Ovary (tissue), 9 donors: ENCODE measurements around the gene PRRC2A. TPM values are rescaled to one million over a fixed set of nuclear protein-coding genes. Genes with fewer than 3 reads are reported as not detected.

Experiments used
- DNase-seq, 5 donors: peaks; one replicate each; pipeline ENCODE4 v3.0.0-alpha.2; 2019 to 2020
- H3K27ac ChIP-seq, 2 donors: fragments of 200-600 bp; one replicate each; pipeline versions ENCODE4 v1.5.1 to v1.8.0; 2019 to 2022
- H3K27me3 ChIP-seq: fragments of 200-600 bp; one replicate; pipeline ENCODE4 v1.8.0; 2022
- H3K36me3 ChIP-seq: fragments of 200-600 bp; sonication (generic); one replicate; pipeline ENCODE4 v1.5.1; 2019
- H3K4me1 ChIP-seq: one replicate; pipeline ENCODE4 v1.8.1; 2013; ENCODE audit warnings: mild to moderate bottlenecking, moderate library complexity; ENCODE audit not compliant: insufficient read depth
- H3K4me3 ChIP-seq: fragments of 200-600 bp; sonication (generic); one replicate; pipeline ENCODE4 v1.5.1; 2017
- H3K9me3 ChIP-seq, 2 donors: fragments of 200-600 bp in 1 of 2; sonication (generic) in 1 of 2; one replicate each; pipeline versions ENCODE4 v1.5.1 to v1.8.1; 2013 to 2019; ENCODE audit warnings: mild to moderate bottlenecking in 1 of 2, moderate library complexity in 1 of 2
- EP300 ChIP-seq: sonication (generic); formaldehyde crosslinking; IDR thresholded peaks from one replicate; pipeline ENCODE4 v1.6.1; 2017; ENCODE audit warnings: antibody characterized with exemption
- POLR2A ChIP-seq: fragments of 450-650 bp; IDR thresholded peaks from one replicate; pipeline ENCODE4 v1.6.1; 2017; ENCODE audit warnings: antibody characterized with exemption, mild to moderate bottlenecking, moderate library complexity
- WGBS, 3 donors: extraction: QIAGEN DNeasy Blood & Tissue Kit in 1 of 3; methylation state at CpG; one replicate each; pipeline versions ENCODE4 v1.1.5 to v1.1.7; 2013 to 2017; 5-methylcytosine and 5-hydroxymethylcytosine counted together
- intact Hi-C, 4 donors: fragments of 100-400 bp; cut with DNase I; formaldehyde crosslinking; loops; one replicate each; pipeline versions ENCODE4 v1.11.0 to v1.15.1; 2022 to 2023
- polyA plus RNA-seq, 2 donors: library from polyadenylated mRNA; stranded (reverse); fragments of 200-250 nt in 1 of 2; fragments of 350-450 nt in 1 of 2; fragmentation: Illumina TruSeq in 1 of 2; extraction: RNeasy Lipid Tissue Mini Kit (QIAGEN cat#74804) in 1 of 2; gene quantifications; one replicate each; pipeline ENCODE4 v1.2.3, GENCODE V29; 2013 to 2014
- total RNA-seq, 7 donors: library from RNA; depleted of rRNA in 2 of 7; stranded (reverse); fragments of >200 nt in 2 of 7; fragmentation: NEBNext Ultra II Directional in 3 of 7; extraction: Animal tissue kit (Norgen Biotek cat#: 25700) in 3 of 7; gene quantifications; one replicate each; pipeline versions ENCODE4 v1.1.0 to v1.2.4, GENCODE V29; 2016 to 2023
- TF ChIP-seq, protein P1 (sequence below), 3 donors: fragments of 450-650 bp in 2 of 3; fragments of 200-600 bp in 1 of 3; IDR thresholded peaks; one replicate each; pipeline versions ENCODE4 v1.5.1 to v1.8.0; 2016 to 2022; ENCODE audit warnings: antibody characterized with exemption in 3 of 3, mild to moderate bottlenecking in 1 of 3
- donor health status: DM: no; HTN: no; CAD: no; lungs with moderate emphysema.
- donor health status: DM: no; HTN: no; CAD: no.
- donor health status: Bipolar disorder and iron deficiency.
- donor health status: DM: yes; HTN: yes; CAD: no.
- donor health status: DM: no; HTN: no; CAD: no.
- donor health status: DM: yes; HTN: yes; CAD: no.

The PRRC2A gene
- total and polyA plus RNA-seq, 9 donors, result 48.5 to 222 (median 179) TPM

DNA sequence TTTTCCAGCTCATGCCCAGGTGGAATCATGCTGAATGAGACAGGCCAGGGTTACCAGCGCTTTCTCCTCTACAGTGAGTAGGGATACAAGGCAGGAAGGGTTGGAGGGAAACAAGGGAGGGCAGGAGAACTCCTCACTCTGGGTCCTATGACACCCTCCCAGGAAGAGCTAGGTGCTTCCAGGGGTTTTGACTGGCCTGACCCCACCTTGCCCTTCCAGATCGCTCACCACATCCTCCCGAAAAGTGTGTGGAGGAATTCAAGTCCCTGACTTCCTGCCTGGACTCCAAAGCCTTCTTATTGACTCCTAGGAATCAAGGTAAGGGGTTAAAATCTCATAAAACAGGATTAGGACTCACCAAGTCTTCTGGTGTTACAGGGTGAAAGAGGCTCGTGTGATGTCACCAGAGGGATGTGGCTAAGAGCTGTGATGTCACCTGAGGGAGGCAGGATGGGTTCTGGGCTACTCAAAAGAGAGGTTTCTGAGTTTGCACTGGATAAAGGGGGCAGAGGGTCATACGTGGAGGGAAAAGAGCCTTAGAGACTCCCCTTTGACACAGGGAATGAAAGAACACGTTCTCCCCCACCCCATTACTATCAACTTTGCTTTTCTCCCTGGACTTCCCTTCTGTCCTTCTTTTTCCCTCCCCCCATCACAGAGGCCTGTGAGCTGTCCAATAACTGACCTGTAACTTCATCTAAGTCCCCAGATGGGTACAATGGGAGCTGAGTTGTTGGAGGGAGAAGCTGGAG lies 37.1 kb downstream of the PRRC2A start:
- peaks cover 16% of the 10 kb centered on the region for H3K4me1 ChIP-seq

DNA sequence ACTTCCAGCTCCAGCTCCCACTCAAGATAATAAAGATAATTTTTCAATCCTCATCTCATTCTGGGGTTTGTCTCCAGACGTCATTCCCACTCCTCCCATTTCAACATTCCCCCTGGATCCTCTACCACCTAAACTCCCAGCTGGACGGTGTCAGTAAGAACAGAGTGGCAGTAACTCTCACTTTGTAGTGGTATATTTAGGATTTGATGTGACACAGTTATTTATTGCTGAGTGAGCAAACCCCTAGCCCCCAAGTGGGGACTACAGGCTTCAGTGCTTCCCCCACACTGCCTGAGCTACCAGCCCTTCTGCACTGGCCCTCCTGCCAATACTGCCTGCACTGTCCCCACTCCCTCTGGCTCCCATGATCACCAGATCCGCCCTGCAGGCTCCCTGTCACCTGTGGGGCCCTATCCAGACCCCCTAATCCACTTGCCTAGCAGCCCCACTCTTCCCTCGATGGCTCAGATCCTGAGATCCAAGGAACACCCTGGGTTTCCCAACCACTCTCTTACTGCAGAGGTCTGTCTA lies 37.7 kb downstream of the PRRC2A start:
- Histone ChIP-seq H3K27me3 (no peaks in the 10 kb centered on the region), H3K4me1 (peaks cover 20% of the 10 kb centered on the region), H3K36me3 (no peaks in the 10 kb centered on the region), H3K9me3 (no peaks in the 10 kb centered on the region), H3K4me3 (no peak overlapping the region), H3K27ac (no peak overlapping the region)
- DNase-seq, result no peak
- intact Hi-C loops, result no loop called here
- WGBS, 3 donors, result 70 to 75% (median 72%) methylated on average over 4 of the region's 4 CpGs
- TF ChIP-seq POLR2A, result no peak
- TF ChIP-seq, protein P1, sequence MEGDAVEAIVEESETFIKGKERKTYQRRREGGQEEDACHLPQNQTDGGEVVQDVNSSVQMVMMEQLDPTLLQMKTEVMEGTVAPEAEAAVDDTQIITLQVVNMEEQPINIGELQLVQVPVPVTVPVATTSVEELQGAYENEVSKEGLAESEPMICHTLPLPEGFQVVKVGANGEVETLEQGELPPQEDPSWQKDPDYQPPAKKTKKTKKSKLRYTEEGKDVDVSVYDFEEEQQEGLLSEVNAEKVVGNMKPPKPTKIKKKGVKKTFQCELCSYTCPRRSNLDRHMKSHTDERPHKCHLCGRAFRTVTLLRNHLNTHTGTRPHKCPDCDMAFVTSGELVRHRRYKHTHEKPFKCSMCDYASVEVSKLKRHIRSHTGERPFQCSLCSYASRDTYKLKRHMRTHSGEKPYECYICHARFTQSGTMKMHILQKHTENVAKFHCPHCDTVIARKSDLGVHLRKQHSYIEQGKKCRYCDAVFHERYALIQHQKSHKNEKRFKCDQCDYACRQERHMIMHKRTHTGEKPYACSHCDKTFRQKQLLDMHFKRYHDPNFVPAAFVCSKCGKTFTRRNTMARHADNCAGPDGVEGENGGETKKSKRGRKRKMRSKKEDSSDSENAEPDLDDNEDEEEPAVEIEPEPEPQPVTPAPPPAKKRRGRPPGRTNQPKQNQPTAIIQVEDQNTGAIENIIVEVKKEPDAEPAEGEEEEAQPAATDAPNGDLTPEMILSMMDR (IDR thresholded peaks at IDR 0.05), result no peak
- no peak for TF ChIP-seq EP300

More for the DNA sequence above, 37.1 kb downstream of the PRRC2A start:
- intact Hi-C loops, result no loop called here
- 69 to 73% (median 71%) methylated on average over 6 of the region's 6 CpGs for WGBS, 3 donors
- no peaks in the 10 kb centered on the region for H3K27me3 ChIP-seq
- no peak overlapping the region for H3K4me3 ChIP-seq
- no peaks in the 10 kb centered on the region for H3K9me3 ChIP-seq
- no peak for DNase-seq
- H3K36me3 ChIP-seq, result no peaks in the 10 kb centered on the region
- no peak for TF ChIP-seq POLR2A
- TF ChIP-seq, protein P1 (IDR thresholded peaks at IDR 0.05), result no peak
- no peak for TF ChIP-seq EP300
- H3K27ac ChIP-seq, result no peak overlapping the region

DNA sequence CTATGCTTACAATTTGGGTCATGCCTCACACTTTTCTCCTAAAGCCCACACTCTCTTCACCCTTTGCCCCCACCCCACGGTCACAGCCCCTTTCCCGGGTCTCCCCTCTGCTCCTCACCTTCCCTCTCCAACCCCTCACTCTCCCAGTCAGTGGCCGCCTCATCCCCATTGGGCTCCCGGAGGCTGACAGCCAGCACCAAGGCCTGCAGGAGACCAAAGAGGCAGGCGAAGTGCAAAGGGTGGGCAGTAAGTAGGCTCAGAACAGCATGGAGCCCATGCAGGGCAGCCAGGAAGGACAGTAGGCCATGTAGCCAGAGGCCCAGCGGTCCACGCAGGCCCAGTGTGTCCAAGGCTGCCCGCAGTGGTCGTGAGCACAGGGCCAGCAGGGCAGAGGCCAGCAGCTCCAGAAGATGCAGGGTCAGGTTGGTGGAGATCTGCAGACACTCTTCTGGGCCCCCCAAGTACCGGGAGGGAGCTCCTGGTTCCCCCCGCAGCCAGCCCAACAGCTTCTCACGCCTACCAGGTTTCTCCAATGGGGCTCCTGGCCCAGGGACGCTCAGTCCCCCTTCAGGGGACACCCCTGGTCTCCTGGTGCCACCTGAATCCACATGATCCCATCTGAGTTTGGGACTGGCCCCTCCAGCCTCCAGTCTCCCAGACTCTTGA lies 38.6 kb downstream of the PRRC2A start:
- H3K27me3 ChIP-seq, result no peaks in the 10 kb centered on the region
- TF ChIP-seq EP300, result no peak
- TF ChIP-seq POLR2A, result no peak
- TF ChIP-seq, protein P1 (IDR thresholded peaks at IDR 0.05), result no peak
- H3K27ac ChIP-seq, result peak overlapping the region; percentile 27 to 55
- H3K4me3 ChIP-seq, result peak overlapping the region; percentile 86
- 70 to 76% (median 74%) methylated on average over 13 of the region's 13 CpGs for WGBS, 3 donors
- no peak for DNase-seq
- H3K4me1 ChIP-seq, result peaks cover 23% of the 10 kb centered on the region
- intact Hi-C loops, result no loop called here
- H3K9me3 ChIP-seq, result no peaks in the 10 kb centered on the region
- no peaks in the 10 kb centered on the region for H3K36me3 ChIP-seq

DNA sequence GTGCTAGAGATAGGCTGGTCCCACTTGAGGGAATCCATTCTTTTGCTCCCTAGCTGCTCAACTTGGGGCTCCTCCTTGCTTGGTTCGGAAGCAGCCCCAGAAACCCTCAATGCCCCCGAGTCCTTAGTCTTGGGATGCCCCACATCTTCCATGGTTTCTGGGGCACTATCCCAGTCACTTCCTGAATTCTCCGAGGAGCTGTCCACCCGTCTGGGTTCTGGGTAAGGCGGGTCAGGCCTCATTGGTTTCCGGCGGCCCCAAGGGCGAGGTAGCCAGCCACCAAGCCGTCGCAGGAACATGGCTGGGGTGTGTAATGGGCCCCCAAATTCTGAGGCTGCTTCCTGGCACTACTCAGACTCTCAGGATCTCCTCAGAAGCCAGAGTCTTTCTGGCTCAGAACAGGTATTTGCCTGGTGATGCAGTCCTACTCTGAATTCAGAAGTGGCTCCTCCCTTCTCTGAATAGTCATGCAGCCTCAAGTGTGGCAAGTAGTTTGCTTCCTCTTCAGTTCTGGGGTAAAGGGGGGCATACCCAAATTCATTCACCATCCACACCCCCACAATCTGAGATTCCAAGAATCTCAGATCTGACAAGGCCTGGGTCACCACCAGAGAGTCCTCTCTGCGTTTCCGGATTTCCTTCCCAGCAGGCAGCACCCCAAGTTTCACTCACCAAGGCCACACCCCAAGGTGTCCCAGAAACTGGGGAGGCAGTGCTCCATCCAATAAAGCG lies 39.3 kb downstream of the PRRC2A start:
- Histone ChIP-seq H3K27me3 (no peaks in the 10 kb centered on the region), H3K4me1 (peaks cover 25% of the 10 kb centered on the region), H3K4me3 (peak overlapping the region; percentile 86), H3K9me3 (no peaks in the 10 kb centered on the region), H3K27ac (peak overlapping the region; percentile 27 to 55), H3K36me3 (no peaks in the 10 kb centered on the region)
- 8 to 14% (median 8%) methylated on average over 13 of the region's 13 CpGs for WGBS, 3 donors
- TF ChIP-seq, protein P1 (IDR thresholded peaks at IDR 0.05), result no peak
- no peak for TF ChIP-seq POLR2A
- TF ChIP-seq EP300, result no peak
- intact Hi-C loops, result no loop called here
- no peak for DNase-seq
